ENCODE results near the gene FBN3. TPM values are rescaled to one million over a fixed set of nuclear protein-coding genes. Genes with fewer than 3 reads are reported as not detected.
"Not testable (repeated sequence)": the region's sequence is repeated elsewhere in the genome, so short reads cannot be mapped to it uniquely, and the experiment has no call there.

FBN3 gene
- total RNA-seq, 1 donor from 2014 or later = not detected

GRCh38 chr19:8161135-8161646, 11.8 kb upstream of the FBN3 start:
- Histone ChIP-seq H3K36me3 (no peaks in the 10 kb centered on the region), H3K9me3 (no peaks in the 10 kb centered on the region), H3K4me3 (no peak overlapping the region), H3K27ac (no peak overlapping the region), H3K4me1 (no peaks in the 10 kb centered on the region), H3K27me3 (no peaks in the 10 kb centered on the region)
- intact Hi-C loops (cut with DNase I) = no loop called here
- no peak for TF ChIP-seq CTCF (IDR thresholded peaks at IDR 0.05)
- no peak for DNase-seq (ENCODE audit: low spot score in 2 of 2)

- H3K27ac ChIP-seq, H3K9me3 ChIP-seq: not testable (repeated sequence)
These were observed 9.9 kb upstream of the FBN3 start for GRCh38 chr19:8159322-8159721.

GRCh38 chr19:8158411-8159074, 9.2 kb upstream of the FBN3 start:
- H3K9me3 ChIP-seq = no peaks in the 10 kb centered on the region
- no peaks in the 10 kb centered on the region for H3K27me3 ChIP-seq

More at GRCh38 chr19:8159322-8159721, 9.9 kb upstream of the FBN3 start:
- H3K4me1 ChIP-seq; H3K4me3 ChIP-seq; intact Hi-C loops (cut with DNase I); H3K36me3 ChIP-seq; H3K27me3 ChIP-seq; DNase-seq (ENCODE audit: low spot score in 2 of 2): not testable (repeated sequence)

GRCh38 chr19:8155318-8155717, 5.9 kb upstream of the FBN3 start:
- no peak for DNase-seq (ENCODE audit: low spot score in 2 of 2)
- Histone ChIP-seq H3K9me3 (no peaks in the 10 kb centered on the region), H3K36me3 (no peaks in the 10 kb centered on the region), H3K27ac (no peak overlapping the region), H3K4me3 (no peak overlapping the region), H3K4me1 (no peaks in the 10 kb centered on the region), H3K27me3 (no peaks in the 10 kb centered on the region)
- intact Hi-C loops (cut with DNase I) = no loop called here
- no peak for TF ChIP-seq CTCF (IDR thresholded peaks at IDR 0.05)

More at GRCh38 chr19:8158411-8159074, 9.2 kb upstream of the FBN3 start:
- no peaks in the 10 kb centered on the region for H3K36me3 ChIP-seq
- TF ChIP-seq CTCF (IDR thresholded peaks at IDR 0.05) = peak; percentile 29 to 49 (median 46)
- no peak overlapping the region for H3K27ac ChIP-seq
- intact Hi-C loops (cut with DNase I) = loop anchor here (1.0 kb wide), 1 partner anchor 95 kb away; no protein-coding TSS in a partner anchor
- DNase-seq (ENCODE audit: low spot score in 2 of 2) = no peak
- no peak overlapping the region for H3K4me3 ChIP-seq
- no peaks in the 10 kb centered on the region for H3K4me1 ChIP-seq

GRCh38 chr19:8154014-8154413, 4.6 kb upstream of the FBN3 start:
- H3K36me3 ChIP-seq; H3K4me1 ChIP-seq; H3K9me3 ChIP-seq; H3K27me3 ChIP-seq; H3K27ac ChIP-seq; DNase-seq (ENCODE audit: low spot score in 2 of 2); intact Hi-C loops (cut with DNase I); H3K4me3 ChIP-seq: not testable (repeated sequence)

- intact Hi-C loops (cut with DNase I) = no loop called here
- peaks cover 0 to 5% of the 10 kb centered on the region in 2 donors for H3K4me1 ChIP-seq
- no peaks in the 10 kb centered on the region for H3K9me3 ChIP-seq
- H3K27me3 ChIP-seq = peaks cover 11% of the 10 kb centered on the region
- H3K27ac ChIP-seq = no peak overlapping the region
- no peak overlapping the region for H3K4me3 ChIP-seq
- no peaks in the 10 kb centered on the region for H3K36me3 ChIP-seq
- no peak for DNase-seq (ENCODE audit: low spot score in 2 of 2)
- TF ChIP-seq CTCF (IDR thresholded peaks at IDR 0.05) = no peak
These were observed 2.3 kb upstream of the FBN3 start for GRCh38 chr19:8151767-8152035.
